NCI-H526 treated with DMSO at 0.1 percent for 48 hours (cell line): ENCODE results near the gene NFAT5.
"Not testable (repeated sequence)": the region's sequence is repeated elsewhere in the genome, so short reads cannot be mapped to it uniquely, and the experiment has no call there.

Source experiments
- DNase-seq: peaks from one replicate; lab custom pipeline; 2025; lab: John Stamatoyannopoulos, UW

The NFAT5 gene

GRCh38 chr16:69637206-69637865, 71.6 kb downstream of the NFAT5 start:
- DNase-seq: not testable (repeated sequence)

DNA sequence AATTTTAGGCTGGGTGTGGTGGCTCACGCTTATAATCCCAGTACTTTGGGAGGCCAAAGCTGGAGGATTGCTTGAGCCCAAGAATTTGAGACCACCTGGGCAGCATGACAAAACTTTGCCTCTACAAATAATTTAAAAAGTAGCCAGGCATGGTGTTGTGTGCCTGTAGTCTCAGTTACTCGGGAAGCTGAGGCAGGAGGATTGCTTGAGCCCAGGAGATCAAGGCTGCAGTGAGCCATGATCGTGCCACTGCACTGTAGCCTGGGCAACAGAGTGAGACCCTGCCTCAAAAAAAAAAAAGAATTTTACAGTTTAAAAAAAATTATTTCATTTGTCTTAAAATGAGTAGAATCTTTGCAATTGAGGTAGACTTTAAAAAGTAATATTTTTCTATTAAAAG, 78.2 kb downstream of the NFAT5 start:
- DNase-seq: not testable (repeated sequence)

GRCh38 chr16:69644790-69645189, 79.0 kb downstream of the NFAT5 start:
- DNase-seq: no peak

DNA sequence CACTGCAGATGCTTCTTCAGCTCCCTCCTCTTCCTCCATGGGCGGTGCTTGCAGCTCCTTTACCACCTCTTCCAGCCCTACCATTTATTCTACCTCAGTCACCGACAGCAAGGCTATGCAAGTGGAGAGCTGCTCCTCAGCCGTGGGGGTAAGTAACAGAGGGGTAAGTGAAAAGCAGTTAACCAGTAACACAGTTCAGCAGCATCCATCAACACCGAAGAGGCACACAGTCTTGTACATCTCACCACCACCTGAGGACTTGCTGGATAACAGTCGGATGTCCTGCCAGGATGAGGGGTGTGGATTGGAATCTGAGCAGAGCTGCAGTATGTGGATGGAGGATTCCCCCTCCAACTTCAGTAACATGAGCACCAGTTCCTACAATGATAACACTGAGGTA, 81.3 kb downstream of the NFAT5 start:
- no peak for DNase-seq

GRCh38 chr16:69651217-69651616, 85.5 kb downstream of the NFAT5 start:
- no peak for DNase-seq

DNA sequence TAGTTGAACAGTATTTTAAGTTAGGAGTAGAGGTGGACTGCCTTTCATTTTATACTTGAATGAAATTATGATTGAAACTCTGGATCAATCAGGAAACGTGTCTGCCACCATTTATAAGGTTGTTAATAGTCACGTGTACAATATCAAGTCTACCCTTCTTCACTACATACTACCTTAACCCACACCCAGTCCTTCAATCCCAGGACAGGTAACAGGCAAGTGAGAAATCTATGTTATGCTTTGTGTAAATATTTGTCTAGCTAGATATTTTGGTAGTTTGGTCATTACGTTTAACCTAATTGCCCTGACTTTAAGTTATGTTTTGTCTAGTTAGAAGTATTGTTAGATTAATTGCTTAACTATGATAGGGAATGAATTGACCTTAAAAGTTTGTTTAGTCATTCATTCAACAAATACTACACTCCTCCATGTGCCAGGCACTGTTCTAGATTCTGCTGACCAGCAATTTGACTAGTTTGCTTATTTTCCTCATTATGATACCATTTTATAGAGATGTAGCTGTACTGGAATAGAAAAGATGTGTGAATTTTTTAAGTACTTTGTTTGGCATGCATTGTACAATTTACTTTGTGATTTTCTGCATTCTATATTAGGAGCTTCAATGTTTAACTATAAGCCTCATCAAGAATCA, 88.6 kb downstream of the NFAT5 start:
- no peak for DNase-seq

DNA sequence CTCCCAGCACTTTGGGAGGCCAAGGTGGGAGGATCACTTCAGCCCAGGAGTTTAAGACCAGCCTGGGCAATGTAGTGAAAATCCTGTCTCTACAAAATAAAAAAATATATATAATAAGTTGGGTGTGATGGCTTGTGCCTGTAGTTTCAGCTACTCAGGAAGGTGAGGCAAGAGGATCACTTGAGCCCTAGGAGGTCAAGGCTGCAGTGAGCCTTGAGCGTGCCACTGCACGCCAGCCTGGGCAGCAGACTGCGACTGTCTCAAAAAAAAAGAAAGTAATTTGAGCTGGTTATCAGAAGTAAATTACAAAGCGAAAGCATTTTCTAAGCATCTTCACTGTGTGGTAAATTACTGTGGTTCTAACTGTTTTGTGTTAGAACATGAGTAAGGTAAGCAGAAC, 94.4 kb downstream of the NFAT5 start:
- DNase-seq: no peak

GRCh38 chr16:69662901-69663300, 97.1 kb downstream of the NFAT5 start:
- no peak for DNase-seq

DNA sequence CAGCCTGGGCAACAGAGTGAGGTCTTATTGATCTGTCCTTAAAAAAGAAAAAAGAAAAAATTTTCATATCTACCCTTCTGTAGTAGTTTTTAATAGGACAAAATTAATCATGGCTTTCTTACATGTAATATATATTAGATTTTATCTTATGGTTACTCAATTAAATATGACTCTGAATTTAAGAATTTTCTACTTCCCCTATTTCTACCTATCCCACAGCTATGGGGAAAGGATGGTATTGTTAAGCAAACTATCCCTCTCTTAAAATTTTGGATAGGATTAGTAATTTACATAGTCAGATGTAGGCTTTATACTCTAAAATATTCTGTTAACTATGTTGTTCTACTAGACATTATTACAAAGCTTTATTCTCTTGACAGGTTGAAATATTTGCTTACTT, 98.1 kb downstream of the NFAT5 start:
- DNase-seq: no peak

DNA sequence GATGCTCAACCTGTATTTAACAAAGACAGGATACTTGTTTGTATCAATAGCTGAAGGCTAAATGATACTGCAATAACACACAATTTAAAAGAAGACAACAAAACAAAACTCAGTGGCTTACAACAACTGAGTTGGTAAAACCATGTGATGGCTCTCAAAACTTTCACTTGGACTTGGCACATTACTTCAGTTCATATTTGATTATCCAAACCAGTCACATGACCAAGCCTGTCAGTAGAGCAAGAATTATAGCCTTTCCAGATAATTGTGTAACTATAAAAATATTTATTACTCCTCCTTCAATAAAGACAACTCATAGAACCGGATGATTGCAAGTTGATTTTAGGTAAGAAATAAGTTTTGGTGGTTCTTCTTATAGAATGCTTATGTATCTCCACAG, 103.8 kb downstream of the NFAT5 start:
- no peak for DNase-seq

- DNase-seq: no peak
These were observed 106.7 kb downstream of the NFAT5 start for GRCh38 chr16:69672315-69672997.

GRCh38 chr16:69672998-69673713, 107.4 kb downstream of the NFAT5 start:
- no peak for DNase-seq

DNA sequence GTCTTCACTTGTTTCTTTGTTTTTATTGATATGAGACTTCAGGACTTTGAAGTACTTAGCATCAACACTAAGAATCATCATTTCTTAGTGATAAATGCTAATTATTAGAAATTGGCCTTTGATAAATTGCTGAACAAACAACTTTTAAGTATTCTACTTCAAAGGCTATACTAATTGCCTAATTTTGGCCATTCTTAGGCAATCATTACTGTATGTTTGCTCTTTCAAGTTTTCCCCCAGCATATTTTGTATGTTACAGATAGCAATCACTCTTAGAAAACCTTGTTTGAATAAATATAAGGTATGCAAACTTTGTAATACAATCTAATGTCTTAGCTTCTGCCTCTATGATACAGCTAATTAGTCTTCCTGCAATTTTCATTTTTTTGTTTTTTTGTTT, 114.6 kb downstream of the NFAT5 start:
- no peak for DNase-seq

- no peak for DNase-seq
These were observed 122.8 kb downstream of the NFAT5 start for GRCh38 chr16:69688589-69688988.

GRCh38 chr16:69691980-69692911, 126.5 kb downstream of the NFAT5 start:
- no peak for DNase-seq

GRCh38 chr16:69693916-69694315, 128.2 kb downstream of the NFAT5 start:
- no peak for DNase-seq

DNA sequence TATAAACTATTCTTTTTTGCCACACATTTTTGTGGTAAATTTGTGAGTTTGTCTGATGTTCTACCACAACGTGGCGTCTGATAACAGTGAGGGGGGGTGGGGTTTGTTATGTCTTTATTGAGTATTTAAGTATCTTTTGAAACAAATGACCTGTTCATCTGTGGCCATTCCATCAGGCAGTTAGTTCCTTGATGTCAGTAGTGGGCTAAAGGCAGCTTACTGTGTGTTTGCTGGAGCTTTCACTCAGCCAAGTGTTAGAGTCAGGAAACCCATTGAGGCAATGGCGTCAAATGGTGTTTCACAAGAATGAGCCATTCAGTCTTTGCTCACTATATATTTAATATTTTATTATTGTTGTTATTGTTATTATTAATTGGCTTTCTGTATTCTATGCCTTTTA, 132.6 kb downstream of the NFAT5 start:
- no peak for DNase-seq

GRCh38 chr16:69699915-69700314, 134.1 kb downstream of the NFAT5 start:
- no peak for DNase-seq

- DNase-seq: no peak
These were observed 135.7 kb downstream of the NFAT5 start for GRCh38 chr16:69701452-69701851.

DNA sequence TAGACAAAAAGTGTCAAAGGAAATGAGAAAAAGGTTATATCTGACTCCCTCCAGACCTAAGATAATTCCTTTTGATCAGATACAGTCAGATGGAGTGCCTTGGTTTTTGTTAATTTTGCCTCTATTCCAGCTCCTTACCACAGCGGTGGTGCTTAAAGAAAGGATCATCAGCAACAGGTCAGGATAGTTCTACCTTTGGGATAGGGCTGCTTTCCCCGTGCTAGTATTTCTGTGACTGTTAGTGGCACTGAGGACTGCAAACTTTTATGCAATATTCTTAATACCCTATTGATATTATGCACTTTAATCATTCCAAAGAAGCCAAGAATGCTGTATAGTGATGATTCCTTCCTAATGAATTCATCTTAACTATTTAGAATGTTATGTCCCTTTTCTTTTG, 136.1 kb downstream of the NFAT5 start:
- DNase-seq: no peak

DNA sequence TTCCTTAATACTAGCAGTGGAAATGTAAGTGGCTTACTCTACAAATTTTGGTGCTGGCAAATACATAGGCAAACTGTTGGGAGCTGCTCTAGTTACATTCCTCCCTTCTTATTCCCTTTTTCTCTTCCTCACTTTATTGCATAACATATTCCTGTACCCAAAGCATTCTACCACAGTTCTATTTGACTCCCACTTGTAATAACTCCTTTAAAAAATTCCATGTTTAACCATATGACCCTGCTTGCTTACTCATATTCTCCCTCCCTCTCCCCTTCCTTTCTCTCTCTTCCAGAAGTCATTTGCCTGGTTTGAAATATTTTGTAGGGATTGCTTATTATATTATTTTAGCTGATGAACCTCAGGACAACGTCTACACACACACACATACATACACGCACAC, 137.9 kb downstream of the NFAT5 start:
- DNase-seq: no peak
